Aorta (tissue), 4 donors: ENCODE data around the gene MREG. TPM values are rescaled to one million over a fixed set of nuclear protein-coding genes. Genes with fewer than 3 reads are reported as not detected.

Experiments used
- polyA plus RNA-seq, 2 donors: library from polyadenylated mRNA; stranded (reverse); fragments of 200-250 nt; gene quantifications; one replicate each; pipeline ENCODE4 v1.2.3, GENCODE V29; 2013
- total RNA-seq, 2 donors: library from RNA; stranded (reverse); fragmentation: NEBNext Ultra II Directional; extraction: Animal tissue kit (Norgen Biotek cat#: 25700); gene quantifications; one replicate each; pipeline ENCODE4 v1.2.1, GENCODE V29; 2021
- donor health status: healthy with polysubstance abuse.
- donor health status: Bipolar disorder and iron deficiency.
- donor health status: DM: no; HTN: no; CAD: no.
- donor health status: DM: yes; HTN: yes; CAD: no.

The MREG gene
- total and polyA plus RNA-seq, 4 donors, result 0.31 to 2.5 (median 1.7) TPM

Other genes starting within 250 kb of the MREG start
- gene PECR, start 68.3 kb upstream of the MREG start, total RNA-seq, result 1 to 10 TPM; 3.0 to 5.6 TPM
- 1 to 10 TPM; 2.8 to 9.3 TPM for gene PECR, start 68.3 kb upstream of the MREG start, polyA plus RNA-seq
- under 1 TPM; 0.32 to 0.72 TPM for gene TMEM169, start 68.4 kb upstream of the MREG start, total RNA-seq
- not detected for gene TMEM169, start 68.4 kb upstream of the MREG start, polyA plus RNA-seq
- 100 to 1,000 TPM; 170 to 189 TPM for gene XRCC5, start 95.8 kb upstream of the MREG start, total RNA-seq
- 10 to 100 TPM; 64.0 to 80.2 TPM for gene XRCC5, start 95.8 kb upstream of the MREG start, polyA plus RNA-seq